ENCODE data around the gene ZP3. TPM values are rescaled to one million over a fixed set of nuclear protein-coding genes. Genes with fewer than 3 reads are reported as not detected.
A peak's percentile ranks its signal among the peaks of the same experiment; 100 is the strongest.
"Not testable (repeated sequence)": the region's sequence is repeated elsewhere in the genome, so short reads cannot be mapped to it uniquely, and the experiment has no call there.

The ZP3 gene
- total RNA-seq, 8 experiments from 2014 or later, result 0.22 to 8.8 (median 1.7) TPM; not detected in 1

DNA sequence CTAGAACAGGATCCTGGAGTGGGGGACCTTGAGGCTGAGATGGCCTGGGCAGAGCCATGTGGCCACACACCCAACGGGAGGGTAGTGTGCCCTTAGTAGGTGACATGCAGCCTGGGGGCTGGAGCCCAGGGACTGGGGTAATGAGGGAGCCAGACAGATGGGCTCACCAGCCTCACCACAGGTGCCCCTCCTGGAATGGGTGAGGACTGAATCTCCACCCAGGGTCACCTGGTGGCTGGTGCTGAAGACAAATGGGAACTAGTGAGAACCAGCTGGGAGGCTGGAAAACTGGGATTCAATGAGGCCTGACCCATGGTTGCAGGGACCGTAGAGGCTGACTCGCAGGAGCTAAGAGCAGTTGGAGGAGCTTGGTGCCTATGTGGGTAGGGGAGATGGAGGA lies 6.1 kb downstream of the ZP3 start:
- in situ Hi-C loops (cut with MboI; ENCODE audit: low pct_unique_long_range_greater_than_20kb in 2 of 9, low sequenced_read_pairs in 9 of 9, unreplicated experiment in 9 of 9), result no loop called here
- no peak for ATAC-seq (replicated peaks in 6 of 8)
- no peak overlapping the region for H3K27ac ChIP-seq
- no peak overlapping the region for H3K4me3 ChIP-seq
- no peaks in the 10 kb centered on the region for H3K4me1 ChIP-seq (replicated peaks in 1 of 2)
- WGBS, 10 experiments, result 80 to 100% (median 80%) methylated on average over 1 to 2 of the region's 3 CpGs; no CpG with 5 or more reads in 6 of the 10 experiments

DNA sequence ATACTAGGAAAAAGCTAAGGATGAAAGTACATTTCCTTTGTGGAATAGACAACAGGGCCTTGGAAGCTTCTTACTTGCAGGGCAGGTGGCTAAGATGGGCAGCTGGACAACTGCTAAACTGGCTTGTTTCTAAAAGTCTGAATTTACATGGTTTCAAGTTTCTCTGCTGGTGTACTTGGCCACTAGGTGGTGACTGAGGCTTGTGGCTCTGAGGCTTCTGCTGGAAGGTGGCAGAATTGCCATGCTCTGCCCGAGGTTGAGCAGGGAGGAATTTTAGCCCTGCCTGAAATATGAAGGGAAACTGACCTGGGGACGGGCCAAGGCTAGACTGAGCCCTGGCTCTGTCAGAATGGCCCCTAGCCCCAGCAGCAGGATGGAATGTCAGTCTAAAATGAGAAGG lies 13.1 kb downstream of the ZP3 start:
- H3K4me1 ChIP-seq (replicated peaks in 1 of 2); in situ Hi-C loops (cut with MboI; ENCODE audit: low pct_unique_long_range_greater_than_20kb in 2 of 9, low sequenced_read_pairs in 9 of 9, unreplicated experiment in 9 of 9); H3K27ac ChIP-seq; H3K4me3 ChIP-seq: not testable (repeated sequence)
- ATAC-seq (replicated peaks in 6 of 8), result peak; percentile 71 to 93 (median 87)
- WGBS, 10 experiments, result no CpG with 5 or more reads among the region's 2 CpGs

- in situ Hi-C loops (cut with MboI; ENCODE audit: low pct_unique_long_range_greater_than_20kb in 2 of 9, low sequenced_read_pairs in 9 of 9, unreplicated experiment in 9 of 9); H3K4me3 ChIP-seq; H3K4me1 ChIP-seq (replicated peaks in 1 of 2); H3K27ac ChIP-seq: not testable (repeated sequence)
- no CpG with 5 or more reads among the region's 7 CpGs for WGBS, 10 experiments
- peak in 1 of 8 experiments; percentile 46 for ATAC-seq (replicated peaks in 6 of 8)
Observed at GRCh38 chr7:76439120-76439888, 14.6 kb downstream of the ZP3 start.

- ATAC-seq (replicated peaks in 6 of 8); in situ Hi-C loops (cut with MboI; ENCODE audit: low pct_unique_long_range_greater_than_20kb in 2 of 9, low sequenced_read_pairs in 9 of 9, unreplicated experiment in 9 of 9); H3K4me1 ChIP-seq (replicated peaks in 1 of 2); H3K27ac ChIP-seq; H3K4me3 ChIP-seq: not testable (repeated sequence)
- WGBS, 10 experiments, result 80 to 100% methylated on average over 1 of the region's 4 CpGs; no CpG with 5 or more reads in 8 of the 10 experiments
Observed at GRCh38 chr7:76440404-76440803, 15.7 kb downstream of the ZP3 start.

DNA sequence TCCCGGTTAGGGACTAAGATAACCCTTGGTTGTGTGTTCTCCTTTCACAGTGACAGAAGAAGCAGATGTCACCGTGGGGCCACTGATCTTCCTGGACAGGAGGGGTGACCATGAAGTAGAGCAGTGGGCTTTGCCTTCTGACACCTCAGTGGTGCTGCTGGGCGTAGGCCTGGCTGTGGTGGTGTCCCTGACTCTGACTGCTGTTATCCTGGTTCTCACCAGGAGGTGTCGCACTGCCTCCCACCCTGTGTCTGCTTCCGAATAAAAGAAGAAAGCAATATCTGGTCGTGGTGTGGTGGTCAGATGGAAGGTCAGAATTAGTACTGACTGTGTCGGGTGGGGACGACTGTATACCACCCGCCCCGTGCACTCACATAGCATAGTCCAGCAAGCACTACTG lies 17.0 kb downstream of the ZP3 start:
- in situ Hi-C loops (cut with MboI; ENCODE audit: low pct_unique_long_range_greater_than_20kb in 2 of 9, low sequenced_read_pairs in 9 of 9, unreplicated experiment in 9 of 9); H3K4me1 ChIP-seq (replicated peaks in 1 of 2); H3K4me3 ChIP-seq; H3K27ac ChIP-seq: not testable (repeated sequence)
- peak in 5 of 8 experiments; percentile 14 to 60 (median 31) for ATAC-seq (replicated peaks in 6 of 8)
- WGBS, 10 experiments, result no CpG with 5 or more reads among the region's 10 CpGs

- WGBS, 10 experiments, result 100% methylated on average over 1 of the region's 5 CpGs; no CpG with 5 or more reads in 8 of the 10 experiments
- H3K27ac ChIP-seq; H3K4me1 ChIP-seq (replicated peaks in 1 of 2); H3K4me3 ChIP-seq; in situ Hi-C loops (cut with MboI; ENCODE audit: low pct_unique_long_range_greater_than_20kb in 2 of 9, low sequenced_read_pairs in 9 of 9, unreplicated experiment in 9 of 9); ATAC-seq (replicated peaks in 6 of 8): not testable (repeated sequence)
Observed at GRCh38 chr7:76442664-76443446, 18.1 kb downstream of the ZP3 start.

GRCh38 chr7:76443846-76444245 lies 19.1 kb downstream of the ZP3 start:
- H3K27ac ChIP-seq; in situ Hi-C loops (cut with MboI; ENCODE audit: low pct_unique_long_range_greater_than_20kb in 2 of 9, low sequenced_read_pairs in 9 of 9, unreplicated experiment in 9 of 9); H3K4me1 ChIP-seq (replicated peaks in 1 of 2); H3K4me3 ChIP-seq; ATAC-seq (replicated peaks in 6 of 8): not testable (repeated sequence)
- WGBS, 10 experiments, result 94% methylated on average over 3 of the region's 12 CpGs; no CpG with 5 or more reads in 9 of the 10 experiments

DNA sequence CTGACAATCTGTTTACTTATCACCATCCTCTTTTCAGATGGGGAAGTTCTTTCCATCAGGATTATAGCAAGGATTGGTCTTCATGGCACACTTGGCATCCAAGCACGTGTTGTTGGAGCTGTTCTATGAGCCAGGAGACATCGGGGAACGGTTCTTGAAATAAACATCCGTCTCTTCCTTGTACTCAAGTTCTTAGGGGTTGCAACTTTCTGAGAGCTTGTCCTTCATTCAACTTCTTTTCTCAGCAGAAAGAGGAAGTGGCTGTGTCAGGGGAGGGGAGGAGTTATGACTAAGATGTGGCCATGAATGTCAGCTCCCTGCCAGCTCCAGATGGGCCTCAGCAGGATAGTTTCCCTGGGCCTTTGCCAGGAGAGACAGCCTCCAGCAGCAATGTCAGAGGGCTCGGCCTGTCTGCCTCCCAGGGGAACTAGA lies 20.8 kb downstream of the ZP3 start:
- H3K27ac ChIP-seq; H3K4me3 ChIP-seq; in situ Hi-C loops (cut with MboI; ENCODE audit: low pct_unique_long_range_greater_than_20kb in 2 of 9, low sequenced_read_pairs in 9 of 9, unreplicated experiment in 9 of 9); H3K4me1 ChIP-seq (replicated peaks in 1 of 2): not testable (repeated sequence)
- peak; percentile 76 to 98 (median 92) for ATAC-seq (replicated peaks in 6 of 8)
- no CpG with 5 or more reads among the region's 5 CpGs for WGBS, 10 experiments

GRCh38 chr7:76457017-76457416 lies 32.3 kb downstream of the ZP3 start:
- peak in 1 of 8 experiments; percentile 6 for ATAC-seq (replicated peaks in 6 of 8)
- no CpG with 5 or more reads among the region's 4 CpGs for WGBS, 10 experiments
- H3K4me3 ChIP-seq; in situ Hi-C loops (cut with MboI; ENCODE audit: low pct_unique_long_range_greater_than_20kb in 2 of 9, low sequenced_read_pairs in 9 of 9, unreplicated experiment in 9 of 9); H3K4me1 ChIP-seq (replicated peaks in 1 of 2); H3K27ac ChIP-seq: not testable (repeated sequence)

GRCh38 chr7:76458504-76458903 lies 33.8 kb downstream of the ZP3 start:
- ATAC-seq (replicated peaks in 6 of 8); H3K27ac ChIP-seq; H3K4me3 ChIP-seq; in situ Hi-C loops (cut with MboI; ENCODE audit: low pct_unique_long_range_greater_than_20kb in 2 of 9, low sequenced_read_pairs in 9 of 9, unreplicated experiment in 9 of 9); H3K4me1 ChIP-seq (replicated peaks in 1 of 2): not testable (repeated sequence)
- WGBS, 10 experiments, result no CpG with 5 or more reads among the region's 4 CpGs

- in situ Hi-C loops (cut with MboI; ENCODE audit: low pct_unique_long_range_greater_than_20kb in 2 of 9, low sequenced_read_pairs in 9 of 9, unreplicated experiment in 9 of 9); H3K27ac ChIP-seq; H3K4me3 ChIP-seq; H3K4me1 ChIP-seq (replicated peaks in 1 of 2); ATAC-seq (replicated peaks in 6 of 8): not testable (repeated sequence)
- WGBS, 10 experiments, result no CpG with 5 or more reads among the region's 20 CpGs
Observed at GRCh38 chr7:76460767-76461166, 36.0 kb downstream of the ZP3 start.

GRCh38 chr7:76461464-76462101 lies 36.8 kb downstream of the ZP3 start, which contains the start of gene DTX2:
Gene DTX2, plus strand, starts transcription at chr7:76461709. Its CDS starts 18,801 bp downstream, at chr7:76480510.
- in situ Hi-C loops (cut with MboI; ENCODE audit: low pct_unique_long_range_greater_than_20kb in 2 of 9, low sequenced_read_pairs in 9 of 9, unreplicated experiment in 9 of 9); H3K4me1 ChIP-seq (replicated peaks in 1 of 2); H3K27ac ChIP-seq; H3K4me3 ChIP-seq: not testable (repeated sequence)
- no CpG with 5 or more reads among the region's 54 CpGs for whole genome bisulfite sequencing, 10 experiments
- ATAC-seq (replicated peaks in 6 of 8), result peak; percentile 95 to 99 (median 98)

GRCh38 chr7:76462271-76462882 lies 37.6 kb downstream of the ZP3 start:
- H3K27ac ChIP-seq; H3K4me1 ChIP-seq (replicated peaks in 1 of 2); in situ Hi-C loops (cut with MboI; ENCODE audit: low pct_unique_long_range_greater_than_20kb in 2 of 9, low sequenced_read_pairs in 9 of 9, unreplicated experiment in 9 of 9); H3K4me3 ChIP-seq: not testable (repeated sequence)
- peak in 3 of 8 experiments; percentile 5 to 7 (median 6) for ATAC-seq (replicated peaks in 6 of 8)
- WGBS, 10 experiments, result no CpG with 5 or more reads among the region's 17 CpGs

All from motor neuron (in vitro differentiated cells).